GM21786 (cell line): ENCODE data around the gene GPC6.
"Not testable (repeated sequence)": the region's sequence is repeated elsewhere in the genome, so short reads cannot be mapped to it uniquely, and the experiment has no call there.

Experiments
- ATAC-seq: cut with Tn5 transposase; IDR thresholded peaks from one replicate; pipeline ENCODE4 v1.9.1; 2021; ENCODE audit not compliant: unreplicated experiment

GPC6 gene

DNA sequence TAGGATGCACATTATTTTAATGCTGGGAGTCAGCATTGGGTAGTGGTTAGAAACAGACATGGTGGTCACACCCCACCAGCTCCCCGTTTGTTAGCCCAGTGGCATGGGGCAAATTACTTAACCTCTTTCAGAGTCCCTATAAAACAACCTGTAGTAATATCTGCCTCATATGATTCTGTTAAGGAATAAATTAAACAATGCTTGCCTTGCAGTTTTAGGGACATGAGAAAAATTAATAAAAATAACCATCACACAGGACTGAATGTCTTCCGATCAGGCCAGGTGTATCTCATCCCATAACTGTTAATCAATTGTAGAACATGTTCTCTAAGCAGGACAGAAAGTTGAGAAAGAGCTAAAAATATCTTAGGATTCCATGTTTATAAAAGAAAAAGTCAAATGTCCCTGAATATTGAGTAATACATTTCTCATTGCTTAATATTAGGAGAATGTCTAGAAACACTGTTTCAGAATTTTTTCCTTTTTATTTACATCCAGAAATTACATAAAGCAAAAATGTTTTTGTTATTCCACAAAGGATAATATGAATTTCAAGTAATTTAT, 196.5 kb downstream of the GPC6 start:
- ATAC-seq: no peak

GRCh38 chr13:93425411-93425810, 198.8 kb downstream of the GPC6 start:
- no peak for ATAC-seq

- no peak for ATAC-seq
Observed at GRCh38 chr13:93430381-93430780, 203.8 kb downstream of the GPC6 start.

DNA sequence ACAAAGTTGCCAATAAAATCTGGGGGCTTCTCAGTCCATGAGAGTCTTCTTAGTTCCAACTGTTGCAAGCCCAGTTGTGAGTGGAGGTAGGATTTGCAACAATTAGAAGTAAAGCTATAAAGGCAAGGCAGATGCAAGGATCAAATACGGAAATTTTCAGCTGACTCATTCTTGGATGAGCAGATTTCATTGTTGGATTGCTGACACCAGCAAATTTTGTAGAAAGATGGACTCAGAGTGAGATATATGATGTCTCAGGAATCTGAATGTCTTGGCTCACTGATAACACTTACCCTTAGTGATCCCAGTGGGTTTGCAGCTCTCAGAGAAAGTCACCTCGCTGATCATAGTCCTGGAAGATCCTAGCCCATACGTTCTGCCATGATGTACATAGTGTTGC, 209.0 kb downstream of the GPC6 start:
- no peak for ATAC-seq

DNA sequence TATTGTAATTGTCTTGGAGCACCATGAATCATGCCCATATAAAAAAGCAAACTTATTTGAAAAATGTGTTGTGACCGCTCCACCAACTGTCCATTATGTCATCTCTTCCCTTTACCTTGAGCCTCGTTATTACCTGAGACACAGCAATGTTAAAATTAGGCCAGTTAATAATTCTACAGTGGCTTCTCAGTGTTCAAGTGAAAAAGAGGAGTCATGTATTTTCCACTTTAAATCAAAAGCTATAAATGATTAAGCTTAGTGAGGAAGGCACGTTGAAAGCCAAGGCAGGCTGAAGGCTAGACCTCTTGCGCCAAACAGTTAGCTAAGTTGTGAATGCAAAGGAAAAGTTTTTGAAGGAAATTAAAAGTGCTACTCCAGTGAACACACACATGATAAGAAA, 210.5 kb downstream of the GPC6 start:
- no peak for ATAC-seq

DNA sequence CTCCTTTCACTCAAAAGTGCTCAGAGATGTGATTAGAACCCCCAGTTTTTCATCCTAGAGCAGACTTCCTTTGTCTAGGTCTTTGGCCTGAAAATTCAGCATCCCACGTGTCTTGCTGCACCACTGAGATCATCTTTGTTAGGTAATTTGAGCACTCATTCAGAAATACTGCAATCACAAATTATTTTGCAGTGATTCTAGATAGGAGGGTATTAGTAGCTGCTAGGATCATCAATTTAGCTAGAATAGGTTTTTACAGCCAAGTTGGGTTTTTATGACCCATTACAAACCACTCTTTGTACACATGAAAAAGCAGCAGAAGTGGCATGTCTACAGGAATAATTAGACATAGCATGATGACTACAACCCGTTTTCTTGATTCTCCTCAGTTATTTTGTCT, 219.6 kb downstream of the GPC6 start:
- no peak for ATAC-seq

DNA sequence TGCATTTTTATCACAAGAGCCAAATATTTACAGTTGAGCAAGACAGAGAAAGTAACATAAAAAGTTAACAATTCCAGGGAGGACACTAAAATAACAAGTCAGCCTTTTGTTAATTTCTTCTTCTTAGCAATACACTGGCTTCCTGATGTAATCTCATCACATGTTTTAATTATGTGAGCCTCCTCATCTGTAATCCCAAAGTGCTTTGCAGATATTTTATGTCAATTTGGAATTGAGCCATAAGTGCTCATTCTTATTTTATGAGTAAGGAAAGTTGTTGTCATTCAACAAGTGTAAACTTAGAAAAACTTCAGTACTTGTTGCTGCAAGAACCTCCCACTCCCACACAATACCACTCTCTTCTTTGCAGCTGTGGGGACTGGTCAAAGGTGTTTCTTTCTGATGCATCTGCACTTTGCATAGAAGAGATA, 223.6 kb downstream of the GPC6 start:
- no peak for ATAC-seq

DNA sequence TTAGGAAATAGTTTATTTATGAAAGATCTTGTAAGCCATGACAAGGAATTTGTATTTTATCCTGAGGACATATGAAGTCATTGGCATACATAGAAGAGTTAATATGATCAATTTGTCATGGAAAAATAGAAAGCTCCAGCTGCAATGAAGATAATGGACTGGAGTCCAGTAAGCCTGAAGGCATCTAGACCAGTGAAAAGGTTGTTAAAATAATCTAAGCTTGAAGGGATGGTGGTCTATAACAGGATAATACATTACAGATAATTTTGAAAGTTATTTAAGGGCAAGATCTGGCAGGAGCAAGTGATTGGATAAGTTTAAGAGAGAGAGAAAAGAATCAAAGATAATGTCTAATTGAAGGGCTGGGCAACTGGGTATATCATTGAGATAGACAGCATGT, 224.2 kb downstream of the GPC6 start:
- no peak for ATAC-seq

DNA sequence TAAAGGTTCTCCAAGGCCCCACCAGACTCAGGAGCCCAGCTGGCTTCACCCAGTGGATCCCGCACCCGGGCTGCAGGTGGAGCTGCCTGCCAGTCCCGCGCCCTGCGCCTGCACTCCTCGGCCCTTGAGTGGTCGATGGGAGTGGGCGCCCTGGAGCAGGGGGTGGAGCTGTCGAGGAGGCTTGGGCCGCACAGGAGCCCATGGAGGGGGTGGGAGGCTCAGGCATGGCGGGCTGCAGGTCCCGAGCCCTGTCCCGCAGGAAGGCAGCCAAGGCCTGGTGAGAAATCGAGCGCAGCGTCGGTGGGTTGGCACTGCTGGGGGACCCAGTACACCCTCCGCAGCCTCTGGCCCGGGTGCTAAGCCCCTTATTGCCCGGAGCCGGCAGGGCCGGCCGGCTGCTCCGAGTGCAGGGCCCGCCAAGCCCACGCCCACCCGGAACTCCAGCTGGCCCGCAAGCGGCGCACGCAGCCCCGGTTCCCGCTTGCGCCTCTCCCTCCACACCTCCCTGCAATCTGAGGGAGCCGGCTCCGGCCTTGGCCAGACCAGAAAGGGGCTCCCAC, 228.1 kb downstream of the GPC6 start:
- not testable (repeated sequence) for ATAC-seq

DNA sequence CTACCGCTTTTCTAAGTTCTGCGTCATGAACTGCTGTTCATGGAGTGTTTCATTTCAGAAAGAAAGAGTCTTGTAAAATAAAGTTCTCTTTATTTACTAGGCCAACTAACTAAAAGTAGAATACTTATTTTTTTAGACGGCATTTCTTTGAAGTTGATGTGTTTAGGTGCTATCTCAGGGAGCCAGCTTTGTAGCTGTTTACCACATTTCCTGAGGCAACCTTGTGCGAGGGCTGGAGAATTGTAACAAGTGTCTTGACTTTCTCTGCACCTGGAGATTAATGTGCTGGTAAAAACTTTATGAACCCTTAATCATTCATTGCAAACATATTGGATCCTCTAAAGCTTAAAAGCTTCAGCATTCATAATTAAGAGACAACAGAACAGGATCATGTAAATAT, 229.3 kb downstream of the GPC6 start:
- ATAC-seq: no peak

DNA sequence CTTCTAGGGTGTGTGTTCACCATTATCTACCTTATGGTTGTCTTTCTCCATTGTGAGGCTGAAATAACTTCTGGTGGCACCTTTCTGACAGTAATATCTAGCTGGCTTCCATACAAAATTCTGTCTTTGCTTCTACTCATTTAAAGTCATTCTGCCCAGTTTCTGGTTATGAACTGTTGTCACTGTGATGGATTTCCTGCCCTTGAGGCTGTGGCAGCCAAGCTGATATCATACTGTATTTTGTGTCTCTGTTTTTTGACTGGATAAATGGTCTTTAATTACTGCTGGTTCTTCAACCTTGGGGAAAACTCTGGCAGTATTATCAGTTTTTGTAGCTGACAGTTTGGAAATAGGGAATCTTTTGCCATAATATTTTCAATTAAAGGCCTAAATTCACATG, 233.4 kb downstream of the GPC6 start:
- no peak for ATAC-seq

DNA sequence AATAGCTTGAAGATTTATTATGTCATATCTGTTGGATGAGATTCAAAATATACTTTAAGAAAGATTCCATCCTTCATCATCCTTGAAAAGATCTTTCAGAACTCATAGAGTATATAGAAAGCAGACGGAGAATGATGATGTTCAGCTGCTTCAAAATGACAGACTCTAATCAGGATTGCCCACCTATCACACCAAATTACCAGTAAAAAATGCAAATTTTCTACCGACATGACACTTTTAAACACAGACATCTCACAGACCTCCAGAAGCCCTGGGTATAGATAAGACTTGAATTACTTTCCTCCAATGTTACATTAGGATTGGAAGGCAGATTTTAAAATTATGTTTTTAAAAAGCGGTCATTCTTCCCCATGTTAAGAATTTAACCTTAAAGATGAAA, 235.5 kb downstream of the GPC6 start:
- ATAC-seq: no peak

DNA sequence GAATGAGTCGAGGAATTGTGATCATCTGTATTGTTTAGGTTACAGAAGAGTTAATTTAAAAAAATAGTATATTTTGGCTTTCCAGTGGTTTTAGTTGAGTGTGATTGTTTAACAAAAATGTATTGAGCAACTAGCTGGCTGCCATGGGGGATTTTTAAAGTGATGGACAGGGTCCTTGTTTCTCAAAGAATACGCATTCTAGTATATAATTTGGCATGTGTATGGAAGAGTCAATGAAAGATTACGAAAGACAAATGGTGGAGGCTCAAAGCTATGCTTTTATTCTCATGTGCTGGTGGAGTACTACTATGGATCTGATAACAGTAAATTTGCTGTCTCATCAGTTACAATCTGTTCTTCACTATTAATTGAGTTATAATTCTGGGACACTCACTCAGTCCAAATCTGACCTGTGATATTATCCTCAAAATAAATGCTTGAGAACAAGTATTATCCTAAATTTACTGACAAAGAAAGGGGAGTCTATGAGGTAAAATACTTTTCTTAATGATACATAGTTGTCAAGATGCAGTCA, 240.0 kb downstream of the GPC6 start:
- ATAC-seq: no peak

GRCh38 chr13:93467175-93467574, 240.6 kb downstream of the GPC6 start:
- ATAC-seq: no peak

DNA sequence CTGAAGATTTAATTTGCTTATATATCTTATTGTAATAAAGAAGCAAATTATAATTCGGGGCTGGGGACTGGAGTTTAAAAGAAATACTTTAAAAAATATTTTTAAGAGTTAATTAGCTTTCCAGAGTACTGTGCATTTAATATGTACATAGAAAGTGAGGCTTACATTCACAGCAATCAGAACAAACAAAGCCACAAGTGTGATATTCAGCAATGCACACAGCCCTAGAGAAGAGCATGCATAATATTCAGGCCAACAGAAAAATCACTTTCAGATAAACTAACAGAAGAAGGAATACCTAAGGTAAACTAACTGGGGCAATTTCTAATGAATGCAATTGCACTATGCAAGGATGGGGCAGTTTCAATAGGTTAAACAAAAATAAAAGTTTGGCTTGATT, 241.8 kb downstream of the GPC6 start:
- ATAC-seq: no peak

DNA sequence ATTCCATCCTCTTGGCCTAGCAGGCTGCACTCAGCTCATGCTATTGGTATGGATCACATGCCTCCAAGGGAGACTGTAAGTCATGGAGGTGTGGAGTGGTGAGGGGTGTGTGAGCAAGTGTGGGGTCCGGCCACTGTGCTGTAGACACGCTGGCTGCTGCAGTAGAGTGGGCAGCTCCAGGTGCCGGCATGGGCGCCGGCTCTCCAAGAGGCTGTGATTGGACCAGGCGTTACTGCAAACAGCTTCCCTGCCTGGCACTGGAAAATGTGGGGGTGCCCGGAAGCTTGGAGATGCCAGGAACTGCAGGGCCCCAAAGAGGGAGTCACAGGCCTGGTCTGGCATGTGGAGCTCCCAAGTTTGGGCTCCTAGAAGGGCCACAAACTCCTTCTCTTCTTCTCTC, 245.7 kb downstream of the GPC6 start:
- ATAC-seq: no peak

GRCh38 chr13:93472814-93473296, 246.2 kb downstream of the GPC6 start:
- no peak for ATAC-seq

DNA sequence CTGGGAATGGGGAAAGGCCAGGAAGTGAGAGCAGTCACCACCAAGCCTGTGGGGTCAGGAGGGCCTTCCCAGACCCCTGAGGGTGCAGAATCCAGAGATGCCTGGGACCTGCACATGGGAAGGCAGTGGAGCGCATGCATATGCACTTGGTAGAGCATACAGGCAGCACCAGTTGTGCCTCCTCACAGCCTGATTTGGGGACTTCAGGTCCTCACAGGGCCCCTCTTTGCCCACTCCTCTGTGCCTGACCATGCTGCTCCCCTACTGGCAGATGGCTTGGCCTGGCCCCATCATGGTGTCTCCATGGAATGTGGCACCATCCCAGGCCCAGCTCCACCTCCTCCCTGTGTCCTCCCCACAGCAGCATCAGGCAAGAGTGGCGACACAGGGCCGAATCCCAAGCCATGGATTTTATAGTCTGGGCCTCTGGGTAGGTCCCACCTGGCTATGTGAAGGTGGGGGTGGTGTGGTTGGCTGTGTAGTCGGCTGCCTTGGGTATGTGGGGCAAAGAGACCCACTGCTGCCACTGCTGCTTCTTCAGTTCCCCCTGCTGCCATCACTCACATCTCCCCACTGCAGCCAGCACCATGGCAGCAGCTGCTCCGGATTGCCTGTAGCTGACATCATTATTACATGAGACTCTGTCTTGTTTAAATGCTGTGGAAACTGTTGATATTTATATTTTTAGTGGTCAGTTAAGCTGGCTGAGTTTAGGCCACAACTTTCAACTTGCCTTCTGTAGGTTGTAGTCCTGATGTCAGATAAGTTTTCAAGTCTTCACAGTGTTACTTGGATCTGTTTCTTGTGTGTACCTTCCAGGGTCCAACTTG, 247.0 kb downstream of the GPC6 start:
- no peak for ATAC-seq

GRCh38 chr13:93476175-93476574, 249.6 kb downstream of the GPC6 start:
- ATAC-seq: no peak

GRCh38 chr13:93477238-93477637, 250.6 kb downstream of the GPC6 start:
- ATAC-seq: no peak

DNA sequence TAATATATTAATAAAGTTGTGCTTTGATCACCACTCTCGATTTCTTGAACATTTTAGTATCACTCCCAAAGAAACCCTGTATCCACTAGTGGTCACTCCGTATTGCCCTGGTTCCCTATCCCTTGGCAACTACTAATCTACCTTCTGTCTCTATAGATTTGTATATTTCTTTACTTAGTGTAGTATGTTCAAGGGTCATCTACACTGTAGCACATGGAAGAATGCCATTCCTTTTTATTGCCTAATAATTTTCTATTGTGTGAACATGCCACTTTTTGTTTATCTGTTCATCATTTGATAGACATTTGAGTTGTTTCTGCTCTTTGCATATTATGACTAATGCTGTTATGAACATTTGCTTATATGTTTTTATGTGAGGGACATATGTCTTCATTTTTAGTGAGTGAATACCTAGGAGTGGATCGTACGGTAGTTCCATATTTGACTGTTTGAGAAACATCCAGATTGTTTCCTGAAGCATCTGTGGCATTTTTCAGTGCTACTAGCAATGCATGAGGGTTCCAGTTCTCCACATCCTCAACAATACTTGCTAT, 254.0 kb downstream of the GPC6 start:
- no peak for ATAC-seq

- not testable (repeated sequence) for ATAC-seq
Observed at GRCh38 chr13:93496117-93496516, 269.5 kb downstream of the GPC6 start.
